ENCODE results near the gene CLSTN2. TPM values are rescaled to one million over a fixed set of nuclear protein-coding genes. Genes with fewer than 3 reads are reported as not detected.

The CLSTN2 gene
- total and polyA plus RNA-seq, 2 of the 8 experiments (the other 6 are each of a cell fraction or from before 2014, with no cell fraction given), result 0.39 to 0.52 TPM

- Histone ChIP-seq H3K18ac (ENCODE audit: extremely low read depth, low read length) (no peak overlapping the region), H2BK5ac (ENCODE audit: low read depth, low read length) (no peak overlapping the region), H2BK12ac (ENCODE audit: low read depth, low read length) (no peak overlapping the region), H3K4me1 (replicated peaks in 1 of 4; ENCODE audit: control insufficient read depth in 3 of 4, insufficient read depth in 4 of 4, low read length in 3 of 4) (no peaks in the 10 kb centered on the region), H4K20me1 (replicated peaks in 1 of 2; ENCODE audit: control insufficient read depth in 1 of 2, insufficient read depth in 2 of 2, low read length in 2 of 2) (no peaks in the 10 kb centered on the region), H3K27ac (ENCODE audit: low read depth, low read length) (no peak overlapping the region), H3K23me2 (ENCODE audit: low read depth, low read length) (no peaks in the 10 kb centered on the region), H3K79me1 (ENCODE audit: low read depth, low read length) (no peaks in the 10 kb centered on the region), H3K27me3 (replicated peaks in 1 of 4; ENCODE audit: control insufficient read depth in 3 of 4, extremely low read depth in 1 of 4, insufficient read depth in 3 of 4, low read length in 3 of 4) (no peaks in the 10 kb centered on the region), H2AFZ (ENCODE audit: low read length) (no peak overlapping the region), H4K91ac (replicated peaks; ENCODE audit: insufficient read length, low read length) (no peak overlapping the region), H3K56ac (replicated peaks; ENCODE audit: insufficient read length, low read depth, low read length) (no peak overlapping the region), H2BK15ac (ENCODE audit: low read length) (no peak overlapping the region), H2AK5ac (ENCODE audit: low read depth, low read length) (no peak overlapping the region), H4K5ac (ENCODE audit: insufficient read length, low read depth, low read length) (no peak overlapping the region), H3K36me3 (ENCODE audit: control insufficient read depth in 2 of 4, insufficient read depth in 4 of 4, low read length in 3 of 4) (no peaks in the 10 kb centered on the region), H3K9me3 (ENCODE audit: insufficient read depth in 2 of 2, low read depth in 1 of 2, low read length in 1 of 2) (no peaks in the 10 kb centered on the region), H2BK120ac (replicated peaks; ENCODE audit: low read depth, low read length) (no peak overlapping the region), H3K14ac (ENCODE audit: insufficient read length) (no peak overlapping the region), H4K8ac (ENCODE audit: extremely low read depth, insufficient read depth, low read length) (no peak overlapping the region), H3K23ac (ENCODE audit: insufficient read length) (no peak overlapping the region), H3K4ac (replicated peaks; ENCODE audit: insufficient read length, low read depth, low read length) (no peak overlapping the region), H3K4me2 (ENCODE audit: insufficient read depth in 1 of 2, low read depth in 2 of 2, low read length in 2 of 2) (no peak overlapping the region), H3K79me2 (ENCODE audit: control insufficient read depth in 1 of 2, insufficient read depth in 2 of 2, low read length in 2 of 2) (no peaks in the 10 kb centered on the region), H3K9ac (replicated peaks in 1 of 4; ENCODE audit: extremely low read depth in 1 of 4, low read depth in 3 of 4, low read length in 3 of 4) (no peak overlapping the region), H3K4me3 (ENCODE audit: extremely low read depth in 1 of 4, insufficient read depth in 2 of 4, low read depth in 3 of 4, low read length in 4 of 4) (no peak overlapping the region), H2BK20ac (ENCODE audit: low read length) (no peak overlapping the region)
- DNase-seq (ENCODE audit: low read depth in 1 of 2, low spot score in 2 of 2) (no peak), FAIRE-seq (no peak)
- CTCF ChIA-PET (ENCODE audit: partially characterized antibody), result interaction anchor here (0.6 kb wide), 1 partner anchor 107 kb away, joined by 3 read pairs; no protein-coding TSS in a partner anchor
- TF ChIP-seq YY1 (IDR thresholded peaks at IDR 0.05; ENCODE audit: low read depth, low read length), result no peak
- 87% methylated on average over 3 of the region's 3 CpGs; no CpG with 5 or more reads in 1 of the 2 experiments for WGBS, 2 experiments (ENCODE audit: extremely low coverage in 1 of 2, insufficient coverage in 1 of 2, insufficient read length in 1 of 2, insufficient replicate concordance in 2 of 2, low coverage in 1 of 2, low lambda C conversion rate in 2 of 2, missing lambda C conversion rate in 1 of 2)
- POLR2A ChIA-PET (ENCODE audit: partially characterized antibody), result no interaction called here
These were observed 675.6 kb downstream of the CLSTN2 start for GRCh38 chr3:140610544-140610943.

Measured in H1 (cell line).